ENCODE measurements around the gene KSR2.

KSR2 gene

DNA sequence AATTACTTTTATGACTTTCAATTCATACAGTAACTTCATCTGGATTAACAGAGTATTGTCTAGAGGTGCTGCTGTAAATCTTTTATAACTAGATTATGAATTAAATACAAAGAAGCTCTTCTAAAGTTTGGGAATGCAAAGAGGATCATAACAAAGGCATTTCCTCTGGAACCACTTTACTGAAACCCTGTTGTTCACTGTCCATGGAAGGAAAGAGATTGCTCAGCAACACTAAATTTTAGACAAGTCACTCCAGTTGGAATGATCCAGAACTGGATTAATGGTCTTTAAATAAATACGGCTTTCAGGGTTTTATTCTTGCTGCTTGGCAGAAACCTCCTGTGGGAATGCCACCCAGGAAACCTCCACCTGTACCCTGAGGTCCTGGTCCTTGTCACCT is 250.6 kb downstream of the KSR2 start (continued):
- TF ChIP-seq, protein P1, sequence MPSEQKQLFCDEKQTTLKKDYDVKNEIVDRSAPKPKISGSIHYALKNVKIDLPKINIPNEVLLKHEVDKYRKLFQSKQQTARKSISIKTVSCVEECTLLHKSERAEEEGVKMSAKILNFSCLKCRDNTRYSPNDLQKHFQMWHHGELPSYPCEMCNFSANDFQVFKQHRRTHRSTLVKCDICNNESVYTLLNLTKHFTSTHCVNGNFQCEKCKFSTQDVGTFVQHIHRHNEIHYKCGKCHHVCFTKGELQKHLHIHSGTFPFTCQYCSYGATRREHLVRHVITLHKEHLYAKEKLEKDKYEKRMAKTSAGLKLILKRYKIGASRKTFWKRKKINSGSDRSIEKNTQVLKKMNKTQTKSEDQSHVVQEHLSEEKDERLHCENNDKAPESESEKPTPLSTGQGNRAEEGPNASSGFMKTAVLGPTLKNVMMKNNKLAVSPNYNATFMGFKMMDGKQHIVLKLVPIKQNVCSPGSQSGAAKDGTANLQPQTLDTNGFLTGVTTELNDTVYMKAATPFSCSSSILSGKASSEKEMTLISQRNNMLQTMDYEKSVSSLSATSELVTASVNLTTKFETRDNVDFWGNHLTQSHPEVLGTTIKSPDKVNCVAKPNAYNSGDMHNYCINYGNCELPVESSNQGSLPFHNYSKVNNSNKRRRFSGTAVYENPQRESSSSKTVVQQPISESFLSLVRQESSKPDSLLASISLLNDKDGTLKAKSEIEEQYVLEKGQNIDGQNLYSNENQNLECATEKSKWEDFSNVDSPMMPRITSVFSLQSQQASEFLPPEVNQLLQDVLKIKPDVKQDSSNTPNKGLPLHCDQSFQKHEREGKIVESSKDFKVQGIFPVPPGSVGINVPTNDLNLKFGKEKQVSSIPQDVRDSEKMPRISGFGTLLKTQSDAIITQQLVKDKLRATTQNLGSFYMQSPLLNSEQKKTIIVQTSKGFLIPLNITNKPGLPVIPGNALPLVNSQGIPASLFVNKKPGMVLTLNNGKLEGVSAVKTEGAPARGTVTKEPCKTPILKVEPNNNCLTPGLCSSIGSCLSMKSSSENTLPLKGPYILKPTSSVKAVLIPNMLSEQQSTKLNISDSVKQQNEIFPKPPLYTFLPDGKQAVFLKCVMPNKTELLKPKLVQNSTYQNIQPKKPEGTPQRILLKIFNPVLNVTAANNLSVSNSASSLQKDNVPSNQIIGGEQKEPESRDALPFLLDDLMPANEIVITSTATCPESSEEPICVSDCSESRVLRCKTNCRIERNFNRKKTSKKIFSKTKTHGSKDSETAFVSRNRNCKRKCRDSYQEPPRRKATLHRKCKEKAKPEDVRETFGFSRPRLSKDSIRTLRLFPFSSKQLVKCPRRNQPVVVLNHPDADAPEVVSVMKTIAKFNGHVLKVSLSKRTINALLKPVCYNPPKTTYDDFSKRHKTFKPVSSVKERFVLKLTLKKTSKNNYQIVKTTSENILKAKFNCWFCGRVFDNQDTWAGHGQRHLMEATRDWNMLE (tag by site-specific recombination; conservative IDR thresholded peaks at IDR 0.05; ENCODE audit: low read depth), result no peak

DNA sequence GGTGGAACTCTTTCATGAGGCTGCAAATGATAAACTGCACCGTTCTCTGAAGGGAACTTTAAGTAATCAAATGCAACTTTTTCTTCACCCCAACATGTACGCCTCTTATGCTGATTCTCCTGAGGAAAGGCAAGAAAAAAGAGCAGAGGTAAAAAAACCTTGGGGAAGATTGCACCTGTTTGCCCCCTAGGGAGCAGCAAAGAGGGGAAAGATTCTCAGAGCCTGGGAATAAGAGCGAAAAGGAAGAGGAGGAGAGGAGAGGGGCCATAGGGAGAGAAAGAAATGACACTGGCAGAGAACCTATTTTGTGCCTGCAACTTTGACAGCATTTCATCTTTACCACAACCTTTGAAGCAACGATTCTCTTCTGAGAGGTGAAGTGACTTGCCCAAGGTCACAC is 254.6 kb downstream of the KSR2 start:
- Histone ChIP-seq H3K4me1 (ENCODE audit: control insufficient read depth, insufficient read depth, low read length) (no peaks in the 10 kb centered on the region), H3K36me3 (ENCODE audit: control insufficient read depth in 2 of 2, insufficient read depth in 1 of 2, low read length in 2 of 2) (no peaks in the 10 kb centered on the region), H3K27ac (ENCODE audit: extremely low read depth, low read depth, low read length) (no peak overlapping the region), H3K4me3 (ENCODE audit: low read depth, low read length) (no peak overlapping the region), H3K9me3 (ENCODE audit: control insufficient read depth, insufficient read depth, low read depth, low read length) (no peaks in the 10 kb centered on the region)
- ChIA-PET CTCF (no interaction called here), POLR2A (no interaction called here)
- TF ChIP-seq ZNF366 (tag by site-specific recombination; conservative IDR thresholded peaks at IDR 0.05), result no peak
- TF ChIP-seq, protein P2, sequence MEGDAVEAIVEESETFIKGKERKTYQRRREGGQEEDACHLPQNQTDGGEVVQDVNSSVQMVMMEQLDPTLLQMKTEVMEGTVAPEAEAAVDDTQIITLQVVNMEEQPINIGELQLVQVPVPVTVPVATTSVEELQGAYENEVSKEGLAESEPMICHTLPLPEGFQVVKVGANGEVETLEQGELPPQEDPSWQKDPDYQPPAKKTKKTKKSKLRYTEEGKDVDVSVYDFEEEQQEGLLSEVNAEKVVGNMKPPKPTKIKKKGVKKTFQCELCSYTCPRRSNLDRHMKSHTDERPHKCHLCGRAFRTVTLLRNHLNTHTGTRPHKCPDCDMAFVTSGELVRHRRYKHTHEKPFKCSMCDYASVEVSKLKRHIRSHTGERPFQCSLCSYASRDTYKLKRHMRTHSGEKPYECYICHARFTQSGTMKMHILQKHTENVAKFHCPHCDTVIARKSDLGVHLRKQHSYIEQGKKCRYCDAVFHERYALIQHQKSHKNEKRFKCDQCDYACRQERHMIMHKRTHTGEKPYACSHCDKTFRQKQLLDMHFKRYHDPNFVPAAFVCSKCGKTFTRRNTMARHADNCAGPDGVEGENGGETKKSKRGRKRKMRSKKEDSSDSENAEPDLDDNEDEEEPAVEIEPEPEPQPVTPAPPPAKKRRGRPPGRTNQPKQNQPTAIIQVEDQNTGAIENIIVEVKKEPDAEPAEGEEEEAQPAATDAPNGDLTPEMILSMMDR (tag by site-specific recombination; IDR thresholded peaks at IDR 0.05), result 0 out of 2 replicates have a peak, but pooled peaks have one; percentile 21

DNA sequence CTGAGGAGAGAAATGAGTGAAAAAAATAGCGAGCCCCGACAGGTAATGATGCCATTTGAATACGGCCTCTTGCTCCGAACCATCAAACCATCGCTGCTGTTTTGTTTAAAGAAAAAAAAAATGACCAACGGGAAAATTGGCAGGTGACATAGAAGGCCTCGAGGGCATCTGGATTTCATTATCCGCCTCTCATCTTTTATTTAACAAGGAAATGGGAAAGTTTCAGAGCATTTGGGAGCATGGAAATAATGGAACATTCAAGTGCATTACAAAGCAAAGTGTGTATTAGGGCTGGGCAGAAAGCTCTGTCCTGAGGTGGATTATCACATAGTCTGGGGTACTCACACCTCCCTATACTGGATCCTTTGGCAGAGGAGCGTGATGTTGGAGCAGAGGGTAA is 258.7 kb downstream of the KSR2 start:
- CTCF ChIA-PET, result no interaction called here

GRCh38 chr12:117707861-117708260 is 260.9 kb downstream of the KSR2 start:
- peak; percentile 67; the same call in 1 of the 2 replicates for TF ChIP-seq ZNF239 (tag by site-specific recombination; IDR thresholded peaks at IDR 0.05)
- TF ChIP-seq, protein P2 (tag by site-specific recombination; IDR thresholded peaks at IDR 0.05), result no peak
- ChIA-PET CTCF (no interaction called here), POLR2A (no interaction called here)
- H3K4me3 ChIP-seq (ENCODE audit: low read depth, low read length), result no peak overlapping the region
- no peaks in the 10 kb centered on the region for H3K36me3 ChIP-seq (ENCODE audit: control insufficient read depth in 2 of 2, insufficient read depth in 1 of 2, low read length in 2 of 2)
- no peak overlapping the region for H3K27ac ChIP-seq (ENCODE audit: extremely low read depth, low read depth, low read length)
- no peaks in the 10 kb centered on the region for H3K4me1 ChIP-seq (ENCODE audit: control insufficient read depth, insufficient read depth, low read length)
- no peaks in the 10 kb centered on the region for H3K9me3 ChIP-seq (ENCODE audit: control insufficient read depth, insufficient read depth, low read depth, low read length)

More for the DNA sequence above, 258.7 kb downstream of the KSR2 start:
- no peak for TF ChIP-seq ZNF560 (tag by site-specific recombination; IDR thresholded peaks at IDR 0.05; ENCODE audit: borderline replicate concordance)
- TF ChIP-seq ZNF48 (tag by site-specific recombination; IDR thresholded peaks at IDR 0.05), result no peak
- TF ChIP-seq, protein P3, sequence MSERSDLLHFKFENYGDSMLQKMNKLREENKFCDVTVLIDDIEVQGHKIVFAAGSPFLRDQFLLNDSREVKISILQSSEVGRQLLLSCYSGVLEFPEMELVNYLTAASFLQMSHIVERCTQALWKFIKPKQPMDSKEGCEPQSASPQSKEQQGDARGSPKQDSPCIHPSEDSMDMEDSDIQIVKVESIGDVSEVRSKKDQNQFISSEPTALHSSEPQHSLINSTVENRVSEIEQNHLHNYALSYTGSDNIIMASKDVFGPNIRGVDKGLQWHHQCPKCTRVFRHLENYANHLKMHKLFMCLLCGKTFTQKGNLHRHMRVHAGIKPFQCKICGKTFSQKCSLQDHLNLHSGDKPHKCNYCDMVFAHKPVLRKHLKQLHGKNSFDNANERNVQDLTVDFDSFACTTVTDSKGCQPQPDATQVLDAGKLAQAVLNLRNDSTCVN (tag by site-specific recombination; optimal IDR thresholded peaks at IDR 0.05), result no peak
- TF ChIP-seq KLF1 (tag by site-specific recombination; IDR thresholded peaks at IDR 0.05), result no peak
- TF ChIP-seq WT1 (tag by site-specific recombination; IDR thresholded peaks at IDR 0.05), result no peak
- H3K4me3 ChIP-seq (ENCODE audit: low read depth, low read length), result no peak overlapping the region
- H3K36me3 ChIP-seq (ENCODE audit: control insufficient read depth in 2 of 2, insufficient read depth in 1 of 2, low read length in 2 of 2), result no peaks in the 10 kb centered on the region
- H3K4me1 ChIP-seq (ENCODE audit: control insufficient read depth, insufficient read depth, low read length), result no peaks in the 10 kb centered on the region
- H3K9me3 ChIP-seq (ENCODE audit: control insufficient read depth, insufficient read depth, low read depth, low read length), result no peaks in the 10 kb centered on the region
- no peak overlapping the region for H3K27ac ChIP-seq (ENCODE audit: extremely low read depth, low read depth, low read length)
- POLR2A ChIA-PET, result no interaction called here

All from HEK293 (cell line).